ENCODE measurements around the gene GDNF. TPM values are rescaled to one million over a fixed set of nuclear protein-coding genes. Genes with fewer than 3 reads are reported as not detected.
"Not testable (repeated sequence)": the region's sequence is repeated elsewhere in the genome, so short reads cannot be mapped to it uniquely, and the experiment has no call there.

GDNF gene
- total RNA-seq, 1 donor from 2014 or later: 1.9 TPM

DNA sequence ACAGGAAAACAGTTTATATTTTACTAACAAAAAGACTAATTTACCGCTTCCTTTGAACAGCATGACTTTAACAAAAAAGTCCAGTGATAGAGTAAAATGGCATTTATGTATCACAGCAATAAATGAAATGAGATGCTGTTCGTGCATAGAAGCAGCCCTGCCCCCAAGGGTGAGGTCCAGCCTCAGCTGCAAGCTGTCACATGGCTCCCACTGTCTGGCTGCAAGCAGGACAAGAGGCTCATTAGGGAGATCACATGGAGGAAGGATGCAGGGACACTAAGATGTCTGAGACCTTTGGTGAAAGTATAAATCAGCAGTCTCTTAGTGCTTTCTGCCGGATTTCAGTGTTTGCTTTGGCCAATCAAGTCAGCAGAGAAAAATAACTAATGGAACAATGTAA, 23.0 kb downstream of the GDNF start:
- no peak for DNase-seq (ENCODE audit: low spot score)

DNA sequence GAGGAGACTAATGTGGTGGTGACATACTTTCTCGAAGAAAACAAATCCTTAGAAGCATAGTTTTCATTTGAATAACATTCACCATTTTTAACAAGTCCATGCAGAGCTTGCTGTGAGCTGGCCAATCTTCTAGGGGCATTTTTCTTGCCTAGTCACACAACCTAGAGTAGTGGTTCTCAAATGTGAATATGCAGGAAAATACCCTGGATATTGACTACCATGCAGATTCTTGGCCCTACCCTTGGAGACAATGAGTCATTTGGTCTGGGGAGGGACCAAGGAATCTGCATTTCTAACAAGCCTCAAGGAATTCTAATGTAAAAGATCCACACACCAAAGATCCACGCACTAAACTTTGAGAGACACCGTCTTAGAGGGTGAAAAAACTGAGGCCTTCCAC, 23.5 kb downstream of the GDNF start:
- no peak for DNase-seq (ENCODE audit: low spot score)

DNA sequence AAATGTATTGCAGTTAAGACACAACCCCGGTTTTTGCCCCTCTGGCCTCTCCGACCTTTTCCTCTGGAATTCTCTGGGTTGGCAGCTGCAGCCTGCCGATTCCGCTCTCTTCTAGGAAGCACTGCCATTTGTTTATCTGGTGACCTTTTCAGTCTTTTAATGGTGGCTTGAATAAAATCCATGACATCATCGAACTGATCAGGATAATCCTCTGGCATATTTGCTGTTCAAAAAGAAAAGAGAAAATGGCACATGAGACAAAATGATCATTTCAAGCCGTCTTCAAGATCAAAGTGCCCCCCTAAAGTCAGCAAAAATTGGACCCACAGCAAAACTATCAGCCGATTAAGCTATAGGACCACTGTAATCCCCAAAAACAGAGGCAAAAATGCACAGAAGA, 23.9 kb downstream of the GDNF start:
- no peak for DNase-seq (ENCODE audit: low spot score)

DNA sequence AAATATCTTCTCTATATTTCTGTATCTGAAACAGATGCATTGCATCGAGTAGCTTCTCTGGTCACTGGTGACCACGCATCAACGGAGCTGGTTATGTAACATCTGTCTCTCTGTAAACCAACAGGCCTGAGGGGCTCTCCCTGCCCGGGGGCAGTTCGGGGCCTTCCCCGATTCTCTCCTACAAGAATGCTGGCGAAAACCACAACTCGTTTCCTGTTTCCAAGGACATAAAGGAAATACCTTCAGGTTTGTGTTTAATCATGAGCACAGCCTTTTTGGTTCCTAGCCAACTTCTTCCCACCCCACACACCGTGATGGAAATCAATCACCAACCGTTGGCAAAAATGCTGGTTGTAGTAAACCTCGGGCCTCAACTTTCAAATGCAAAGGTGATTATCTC, 25.1 kb downstream of the GDNF start:
- no peak for DNase-seq (ENCODE audit: low spot score)

DNA sequence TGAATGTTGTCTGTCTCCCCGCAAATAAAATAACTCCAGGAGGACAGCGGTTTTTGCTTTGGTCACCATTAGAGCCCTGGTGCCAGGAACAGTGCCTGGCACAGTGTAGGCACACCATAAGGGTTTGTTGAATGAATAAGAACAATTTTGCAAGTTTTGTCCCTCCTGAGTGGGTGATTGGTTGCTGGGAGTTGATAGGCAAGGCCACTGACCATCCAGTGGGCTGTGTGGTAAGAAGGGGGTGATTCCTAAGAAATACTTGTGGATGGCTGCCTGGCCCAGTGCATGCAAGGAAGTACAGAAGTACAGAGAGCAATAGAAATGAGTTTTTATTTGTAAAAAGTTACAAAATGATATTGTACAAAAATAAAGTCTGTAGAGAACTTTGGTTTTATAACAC, 27.5 kb downstream of the GDNF start:
- no peak for DNase-seq (ENCODE audit: low spot score)

DNA sequence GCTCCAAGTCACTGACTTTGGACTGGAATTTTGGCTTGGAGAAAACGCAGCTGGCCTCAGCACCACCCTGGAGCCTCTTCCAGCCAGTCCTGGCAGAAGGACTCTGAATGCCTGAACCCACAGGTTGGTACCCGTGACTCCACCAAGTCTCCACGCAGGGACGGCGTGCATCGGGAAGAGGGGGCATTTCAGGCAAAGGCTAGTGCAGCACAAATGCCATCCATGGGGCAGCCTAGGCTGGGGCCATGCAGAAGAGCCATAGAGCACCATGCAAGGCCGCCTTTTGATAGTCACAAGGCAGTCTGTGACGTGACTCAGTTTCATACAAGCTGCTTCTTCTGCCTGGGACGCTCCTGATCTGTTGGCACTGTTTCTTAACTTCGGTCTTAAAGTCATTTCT, 28.0 kb downstream of the GDNF start:
- no peak for DNase-seq (ENCODE audit: low spot score)

DNA sequence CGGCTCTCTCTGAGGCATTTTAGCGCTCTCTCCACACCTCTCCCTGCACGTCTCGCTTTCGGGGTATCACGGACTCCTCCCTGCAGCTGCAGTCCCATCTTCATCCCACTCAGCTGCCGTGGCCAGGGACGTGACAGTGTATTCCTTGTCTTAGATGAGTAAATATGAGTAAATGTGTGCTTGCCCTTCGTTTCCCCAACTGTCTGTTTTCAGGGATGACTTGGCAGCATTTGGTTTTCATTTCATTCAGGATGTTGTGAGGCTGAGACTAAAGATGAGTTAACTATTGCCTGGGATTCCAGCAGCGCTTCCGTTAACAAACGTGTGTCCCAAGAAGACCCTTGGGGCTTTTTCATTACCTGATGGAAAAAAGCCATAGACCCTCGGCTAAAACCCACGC, 29.5 kb downstream of the GDNF start:
- no peak for DNase-seq (ENCODE audit: low spot score)

DNA sequence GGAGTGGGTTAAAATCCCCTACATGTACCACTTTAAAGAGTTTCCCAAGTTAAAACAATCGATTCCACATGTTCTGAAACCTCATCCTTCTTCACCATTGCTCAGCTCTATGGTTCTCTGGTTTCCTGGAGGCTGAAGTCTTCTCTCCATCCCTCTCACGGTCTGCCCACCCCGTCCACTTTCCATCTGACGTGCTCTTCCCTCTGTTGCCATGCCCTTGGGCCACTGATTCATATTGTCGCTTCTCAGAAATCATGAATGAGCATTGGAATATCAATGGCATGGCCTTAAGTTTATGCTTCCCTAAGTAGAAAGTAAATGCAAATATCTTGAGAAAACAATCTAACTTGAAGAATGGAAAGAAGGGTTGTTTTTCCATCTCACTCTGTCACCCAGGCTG, 30.9 kb downstream of the GDNF start:
- no peak for DNase-seq (ENCODE audit: low spot score)

DNA sequence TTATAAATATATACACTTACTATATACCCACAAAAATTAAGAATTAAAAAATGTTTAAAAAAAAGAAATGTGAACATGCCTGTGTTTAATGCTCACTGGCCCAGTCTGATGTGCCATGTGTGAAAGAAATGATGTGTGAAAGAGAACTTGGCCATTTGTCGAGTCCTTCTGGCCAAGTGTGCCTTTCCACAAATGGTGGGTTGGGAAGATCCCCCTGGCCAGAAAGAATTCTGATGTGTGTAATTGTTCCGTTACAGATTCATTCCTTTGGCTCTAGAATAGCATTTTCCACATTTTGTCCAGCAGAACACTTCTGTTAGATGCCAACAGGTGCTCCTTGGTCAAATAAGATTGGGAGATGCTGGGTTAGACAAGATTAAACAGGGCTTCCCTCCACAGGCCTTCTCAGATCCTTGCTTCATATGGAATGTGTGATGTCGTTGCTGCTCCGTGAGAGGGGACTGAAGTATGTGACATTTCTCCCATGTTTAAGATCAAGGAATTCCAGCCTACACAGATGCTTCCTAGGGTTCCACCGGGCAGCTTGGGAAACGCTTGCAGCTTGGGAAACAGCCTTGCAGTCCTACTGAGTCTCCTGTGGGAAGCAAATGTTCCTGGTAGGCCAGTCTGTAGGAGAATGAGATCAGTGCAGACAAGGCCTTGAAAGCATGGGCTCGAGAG, 32.1 kb downstream of the GDNF start:
- DNase-seq (ENCODE audit: low spot score): no peak

DNA sequence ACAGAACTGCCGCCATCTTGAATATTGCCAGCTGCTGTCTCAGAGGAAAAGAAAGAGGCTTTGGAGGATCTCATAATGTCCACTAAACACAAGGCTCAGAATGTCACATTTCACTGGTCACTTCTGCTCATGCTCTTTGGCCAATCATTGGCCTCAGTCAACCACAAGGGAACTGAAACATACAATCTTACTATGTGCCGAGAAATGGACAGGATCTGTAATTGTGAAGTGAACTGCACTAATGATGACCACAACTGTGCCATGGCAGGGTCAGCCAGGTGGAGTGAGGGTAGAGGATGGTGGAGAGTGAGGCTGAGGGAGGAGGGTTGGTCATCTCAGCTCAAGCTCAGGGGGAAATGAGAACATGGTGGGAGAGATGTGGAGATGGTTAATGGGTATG, 32.8 kb downstream of the GDNF start:
- DNase-seq (ENCODE audit: low spot score): no peak

DNA sequence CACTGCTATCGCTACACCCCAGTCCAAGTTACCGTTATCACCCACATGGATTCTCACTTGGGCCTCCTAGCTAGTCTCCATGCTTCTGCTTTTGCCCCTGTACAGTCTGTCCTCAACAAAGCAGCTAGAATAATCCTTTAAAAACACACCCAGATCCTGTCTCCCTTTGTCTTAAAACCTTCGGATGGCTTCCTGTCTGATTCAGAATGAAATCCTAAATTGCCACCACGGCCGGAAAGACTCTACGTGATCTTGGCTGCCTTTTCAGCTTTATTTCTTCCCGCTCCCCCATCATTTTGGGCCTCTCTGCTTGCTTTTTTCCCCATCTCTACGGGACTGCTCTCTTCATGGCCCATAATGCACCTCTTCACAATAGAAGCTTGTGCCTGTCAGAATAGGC, 33.4 kb downstream of the GDNF start:
- no peak for DNase-seq (ENCODE audit: low spot score)

DNA sequence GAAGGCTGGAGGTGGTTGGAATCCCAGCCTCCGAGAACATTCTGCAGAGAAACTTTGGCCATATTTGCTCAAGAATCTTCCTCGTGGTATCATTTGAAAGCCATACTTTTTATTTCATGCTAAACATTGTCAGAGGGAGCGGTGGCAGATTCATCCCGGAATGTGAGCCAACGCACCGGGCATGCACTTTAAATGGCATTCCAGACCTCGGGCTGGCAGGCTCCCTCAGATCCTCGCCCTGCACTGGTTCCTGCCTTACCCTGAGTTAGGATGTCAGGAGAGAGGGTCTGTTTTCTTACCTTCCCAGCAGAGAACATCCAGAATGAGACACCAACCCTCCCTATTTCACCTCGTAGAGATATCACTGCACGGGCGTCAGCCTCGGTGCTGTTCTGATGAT, 33.8 kb downstream of the GDNF start:
- no peak for DNase-seq (ENCODE audit: low spot score)

DNA sequence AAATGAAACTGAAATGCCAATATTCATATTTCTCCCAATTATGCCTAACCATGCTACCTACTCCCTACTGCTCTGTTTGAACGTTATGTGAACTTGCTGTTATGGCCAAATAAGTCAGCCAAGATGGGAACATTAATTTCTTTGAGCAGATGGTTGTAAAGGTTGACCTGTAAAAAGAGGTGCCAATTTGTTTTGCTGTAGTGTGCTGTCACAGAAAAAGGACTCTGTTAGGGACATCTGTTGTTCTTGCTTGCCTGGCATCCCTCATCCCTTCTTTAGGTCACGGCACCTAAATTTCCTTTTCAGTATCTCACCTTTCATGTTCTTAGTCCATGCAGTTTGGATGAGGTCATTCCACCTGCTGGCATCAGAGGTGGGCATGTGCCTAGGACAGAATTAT, 35.4 kb downstream of the GDNF start:
- DNase-seq (ENCODE audit: low spot score): no peak

DNA sequence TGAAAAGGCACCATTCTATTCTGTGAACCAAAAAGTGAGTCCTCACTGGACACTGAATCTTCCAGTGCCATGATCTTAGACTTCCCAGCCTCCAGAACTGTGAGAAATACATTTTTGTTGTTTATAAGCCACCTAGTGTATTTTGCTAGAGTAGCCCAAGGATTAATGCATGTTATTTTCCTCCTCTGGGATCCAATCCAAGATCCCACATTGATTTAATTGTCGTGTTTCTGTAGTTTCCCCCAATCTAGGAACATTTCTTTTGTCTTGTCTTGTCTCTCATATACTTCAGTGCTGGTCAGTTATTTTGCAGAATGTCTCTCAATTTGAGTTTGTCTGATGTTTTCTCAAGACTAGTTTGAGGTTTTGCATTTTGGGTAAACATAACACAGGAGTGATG, 36.4 kb downstream of the GDNF start:
- DNase-seq (ENCODE audit: low spot score): no peak

DNA sequence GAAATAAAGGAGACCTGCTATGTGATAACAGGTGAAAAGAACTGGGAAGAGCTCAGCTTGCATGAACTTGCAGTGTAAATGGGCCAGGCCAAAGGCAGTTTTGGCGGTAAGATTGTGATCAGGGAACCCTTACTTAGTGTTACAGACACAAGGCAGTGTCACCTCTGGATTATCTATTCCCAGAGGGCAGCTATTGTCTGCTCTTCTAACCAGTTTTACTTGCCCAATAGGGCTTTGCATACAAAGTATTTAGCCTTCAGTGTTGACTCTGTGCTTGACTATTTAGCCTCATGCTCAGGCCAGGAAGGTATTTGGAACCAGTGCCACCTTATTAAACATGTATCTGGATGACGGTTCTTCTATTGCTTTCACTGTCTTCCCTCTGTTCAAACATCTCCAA, 38.3 kb downstream of the GDNF start:
- DNase-seq (ENCODE audit: low spot score): no peak

DNA sequence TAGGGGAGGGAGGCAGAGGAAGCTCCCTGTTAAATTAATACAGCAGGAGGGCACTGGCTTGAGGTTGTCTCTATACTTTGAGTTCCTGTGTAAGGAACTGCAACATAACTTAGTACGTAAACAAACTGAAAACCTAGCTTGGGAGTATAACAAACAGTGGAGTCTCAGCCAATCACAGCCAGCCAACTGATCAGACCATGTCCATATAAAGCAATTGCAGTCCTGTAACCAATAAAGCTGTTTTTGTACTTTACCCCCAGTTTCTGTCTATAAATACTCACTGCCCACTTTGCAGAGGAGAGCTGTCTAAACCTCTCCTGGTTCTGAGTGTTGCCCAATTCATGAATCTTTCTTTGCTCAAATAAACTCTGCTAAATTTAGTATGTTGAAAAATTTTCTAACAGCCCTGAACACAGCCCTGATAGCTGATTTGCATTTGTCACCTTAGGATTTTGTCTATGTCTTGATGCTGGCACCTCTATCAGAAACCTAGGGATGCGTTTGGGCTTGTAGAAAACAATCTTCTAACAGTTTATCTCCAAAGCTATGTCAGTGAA, 39.9 kb downstream of the GDNF start:
- no peak for DNase-seq (ENCODE audit: low spot score)

DNA sequence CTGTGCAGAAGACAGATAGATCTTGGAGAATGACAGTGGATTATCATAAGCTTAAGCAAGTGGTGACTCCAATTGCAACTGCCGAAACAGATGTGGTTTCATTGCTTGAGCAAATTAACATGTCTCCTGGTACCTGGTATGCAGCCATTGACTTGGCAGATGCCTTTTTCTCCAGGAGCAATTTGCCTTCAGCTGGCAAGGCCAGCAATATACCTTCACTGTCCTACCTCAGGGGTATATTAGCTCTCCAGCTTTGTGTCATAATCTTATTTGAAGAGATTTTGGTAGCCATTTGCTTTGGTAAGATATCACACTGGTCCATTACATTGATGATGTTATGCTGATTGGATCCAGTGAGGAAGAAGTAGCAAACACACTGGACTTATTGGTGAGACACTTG, 43.4 kb downstream of the GDNF start:
- not testable (repeated sequence) for DNase-seq (ENCODE audit: low spot score)

DNA sequence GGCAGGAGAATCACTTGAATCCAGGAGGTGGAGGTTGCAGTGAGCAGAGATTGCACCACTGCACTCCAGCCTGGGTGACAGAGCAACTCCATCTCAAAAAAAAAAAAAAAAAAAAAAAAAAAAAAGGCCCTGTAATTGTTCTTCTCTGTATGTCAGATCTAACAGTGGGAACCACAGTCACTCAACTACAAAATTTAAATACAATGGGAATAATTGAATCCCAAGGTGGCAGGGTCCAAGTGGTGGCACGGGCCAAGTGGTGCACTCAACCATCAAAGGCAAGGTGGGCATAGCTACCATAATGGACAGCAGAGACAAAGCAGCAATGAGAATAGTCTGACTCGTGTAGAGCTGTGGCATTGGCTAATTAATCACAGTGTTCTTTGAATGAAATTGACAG, 44.5 kb downstream of the GDNF start:
- not testable (repeated sequence) for DNase-seq (ENCODE audit: low spot score)

DNA sequence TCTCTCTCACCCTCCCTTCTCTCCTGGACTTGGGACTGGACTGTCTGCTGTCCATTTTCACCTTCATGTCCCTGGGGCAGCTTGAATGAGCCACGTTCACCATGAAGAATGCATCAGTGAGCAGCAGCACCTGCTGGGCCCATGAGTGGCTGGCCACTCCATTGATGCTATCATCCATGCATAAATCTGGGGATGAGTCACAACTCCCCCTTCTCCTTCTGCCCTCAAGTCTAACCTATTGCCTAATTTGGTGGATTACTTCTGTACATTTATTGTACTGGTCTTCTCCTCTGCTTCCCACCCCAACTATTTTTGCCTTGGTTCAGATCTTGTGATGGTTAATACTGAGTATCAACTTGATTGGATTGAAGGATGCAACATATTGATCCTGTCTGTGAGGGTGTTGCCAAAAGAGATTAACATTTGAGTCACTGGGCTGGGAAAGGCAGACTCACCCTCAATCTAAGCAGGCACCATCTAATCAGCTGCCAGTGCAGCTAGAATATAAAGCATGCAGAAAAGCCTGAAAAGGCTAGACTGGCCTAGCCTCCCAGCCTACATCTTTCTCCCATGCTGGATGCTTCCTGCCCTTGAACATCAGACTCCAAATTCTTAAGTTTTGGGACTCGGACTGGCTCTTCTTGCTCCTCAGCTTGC, 46.7 kb downstream of the GDNF start:
- no peak for DNase-seq (ENCODE audit: low spot score)

DNA sequence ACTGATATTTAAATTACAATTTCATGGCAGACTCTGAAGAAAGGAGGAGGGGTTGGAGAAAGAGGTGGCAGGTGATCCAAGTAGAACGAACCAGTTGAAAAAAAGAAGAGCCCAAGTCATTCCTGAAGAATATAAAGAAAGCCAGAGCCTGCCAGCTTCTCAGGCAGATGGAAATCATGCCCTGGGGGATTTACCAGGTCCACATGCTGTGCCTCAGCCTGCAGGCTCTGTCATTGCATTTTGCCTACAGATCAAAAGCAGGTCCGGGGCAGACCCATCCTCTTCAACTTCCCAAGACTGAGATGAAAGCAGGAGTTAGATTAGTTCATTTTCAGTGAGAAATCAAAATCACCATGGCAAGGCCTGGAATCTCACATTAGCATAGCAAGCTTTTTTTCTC, 48.5 kb downstream of the GDNF start:
- no peak for DNase-seq (ENCODE audit: low spot score)

DNA sequence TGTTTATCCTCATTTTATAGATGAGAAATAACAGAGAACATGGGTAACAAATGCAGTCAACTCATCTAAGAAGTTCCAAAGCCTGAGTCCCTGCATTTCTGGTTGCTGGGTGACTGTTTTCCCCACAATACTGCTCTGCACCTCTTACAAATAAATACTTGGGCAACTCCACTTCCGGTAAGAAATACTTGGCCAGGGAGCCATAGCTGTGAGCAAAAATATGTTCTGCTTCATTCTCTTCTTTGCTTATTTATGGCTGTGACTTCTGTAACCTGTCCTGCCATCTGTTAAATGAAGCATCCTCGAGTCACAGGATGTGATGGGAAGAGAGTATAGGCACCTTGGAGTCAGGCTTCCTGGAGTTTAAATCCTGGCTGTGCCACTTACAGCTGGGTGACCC, 49.9 kb downstream of the GDNF start:
- no peak for DNase-seq (ENCODE audit: low spot score)

DNA sequence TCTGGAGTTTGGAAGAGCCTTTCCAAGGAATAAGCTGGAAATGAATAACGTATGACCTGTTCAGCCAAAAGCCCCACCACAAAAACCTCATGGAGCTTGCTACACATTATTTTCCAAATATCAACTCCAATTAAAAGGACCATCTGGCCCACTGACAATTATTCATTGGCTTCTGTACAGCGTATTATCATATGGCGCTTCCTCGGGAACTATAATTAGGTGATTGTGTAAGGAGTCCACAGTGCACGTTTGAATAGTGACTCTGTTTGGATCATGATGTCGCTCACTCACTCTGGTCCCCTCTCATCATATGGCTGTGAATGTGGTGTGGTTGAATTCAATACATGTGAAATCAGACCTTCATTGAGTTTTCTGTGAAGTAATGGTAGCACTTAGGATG, 52.1 kb downstream of the GDNF start:
- no peak for DNase-seq (ENCODE audit: low spot score)

DNA sequence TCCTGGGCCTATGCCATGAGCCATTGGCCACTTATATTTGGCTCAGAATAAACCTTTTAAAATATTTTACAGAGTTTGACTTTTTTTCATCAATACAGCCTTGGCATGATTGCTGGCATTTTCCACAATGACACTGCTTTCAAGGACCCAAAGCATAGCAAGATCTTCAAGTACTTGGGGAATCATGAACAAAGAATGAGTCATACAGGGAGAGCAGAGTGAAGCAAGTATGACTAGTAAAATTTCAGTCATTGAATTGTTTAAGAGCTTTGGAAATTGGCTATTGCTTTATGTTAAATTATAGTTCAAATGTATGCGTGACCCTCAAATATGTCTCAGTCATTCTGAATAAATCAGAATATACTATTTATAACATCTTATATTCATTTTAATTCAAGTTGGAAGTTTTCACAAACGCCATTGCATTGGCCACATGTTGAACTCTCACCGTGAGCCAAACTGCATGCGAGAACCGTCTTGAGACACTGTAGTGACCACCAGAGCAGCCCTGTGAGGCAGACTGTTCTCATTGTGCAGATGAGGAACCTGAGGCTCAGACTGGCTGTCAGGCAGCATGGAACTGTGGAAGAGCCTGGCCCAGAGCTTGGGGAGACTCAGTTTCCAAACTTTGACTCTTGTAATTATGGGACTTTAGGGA, 52.9 kb downstream of the GDNF start:
- no peak for DNase-seq (ENCODE audit: low spot score)

Data from umbilical cord (tissue), 2 donors.